Neural cell (in vitro differentiated cells): ENCODE results near the gene RBMS3.

Experiments
- EZH2 ChIP-seq: fragments of 200-600, 300-800 bp; shearing (Covaris generic), sonication (generic); IDR thresholded peaks from 2 replicates; pipeline ENCODE4 v1.6.1; 2014; ENCODE audit warnings: antibody characterized with exemption, low read length, borderline replicate concordance, mild to moderate bottlenecking; ENCODE audit not compliant: insufficient read depth, poor library complexity, severe bottlenecking
- TF ChIP-seq, protein P1 (sequence below): IDR thresholded peaks from 2 replicates; pipeline ENCODE4 v1.6.1; 2012; ENCODE audit warnings: borderline replicate concordance
- TF ChIP-seq, protein P2 (sequence below): fragments of 450-650 bp; IDR thresholded peaks from 2 replicates; pipeline ENCODE4 v1.5.1; 2014; ENCODE audit warnings: antibody characterized with exemption, mild to moderate bottlenecking, moderate library complexity; ENCODE audit not compliant: poor library complexity, severe bottlenecking

- TF ChIP-seq EZH2 = no peak
- TF ChIP-seq, protein P1, sequence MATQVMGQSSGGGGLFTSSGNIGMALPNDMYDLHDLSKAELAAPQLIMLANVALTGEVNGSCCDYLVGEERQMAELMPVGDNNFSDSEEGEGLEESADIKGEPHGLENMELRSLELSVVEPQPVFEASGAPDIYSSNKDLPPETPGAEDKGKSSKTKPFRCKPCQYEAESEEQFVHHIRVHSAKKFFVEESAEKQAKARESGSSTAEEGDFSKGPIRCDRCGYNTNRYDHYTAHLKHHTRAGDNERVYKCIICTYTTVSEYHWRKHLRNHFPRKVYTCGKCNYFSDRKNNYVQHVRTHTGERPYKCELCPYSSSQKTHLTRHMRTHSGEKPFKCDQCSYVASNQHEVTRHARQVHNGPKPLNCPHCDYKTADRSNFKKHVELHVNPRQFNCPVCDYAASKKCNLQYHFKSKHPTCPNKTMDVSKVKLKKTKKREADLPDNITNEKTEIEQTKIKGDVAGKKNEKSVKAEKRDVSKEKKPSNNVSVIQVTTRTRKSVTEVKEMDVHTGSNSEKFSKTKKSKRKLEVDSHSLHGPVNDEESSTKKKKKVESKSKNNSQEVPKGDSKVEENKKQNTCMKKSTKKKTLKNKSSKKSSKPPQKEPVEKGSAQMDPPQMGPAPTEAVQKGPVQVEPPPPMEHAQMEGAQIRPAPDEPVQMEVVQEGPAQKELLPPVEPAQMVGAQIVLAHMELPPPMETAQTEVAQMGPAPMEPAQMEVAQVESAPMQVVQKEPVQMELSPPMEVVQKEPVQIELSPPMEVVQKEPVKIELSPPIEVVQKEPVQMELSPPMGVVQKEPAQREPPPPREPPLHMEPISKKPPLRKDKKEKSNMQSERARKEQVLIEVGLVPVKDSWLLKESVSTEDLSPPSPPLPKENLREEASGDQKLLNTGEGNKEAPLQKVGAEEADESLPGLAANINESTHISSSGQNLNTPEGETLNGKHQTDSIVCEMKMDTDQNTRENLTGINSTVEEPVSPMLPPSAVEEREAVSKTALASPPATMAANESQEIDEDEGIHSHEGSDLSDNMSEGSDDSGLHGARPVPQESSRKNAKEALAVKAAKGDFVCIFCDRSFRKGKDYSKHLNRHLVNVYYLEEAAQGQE = no peak
- TF ChIP-seq, protein P2, sequence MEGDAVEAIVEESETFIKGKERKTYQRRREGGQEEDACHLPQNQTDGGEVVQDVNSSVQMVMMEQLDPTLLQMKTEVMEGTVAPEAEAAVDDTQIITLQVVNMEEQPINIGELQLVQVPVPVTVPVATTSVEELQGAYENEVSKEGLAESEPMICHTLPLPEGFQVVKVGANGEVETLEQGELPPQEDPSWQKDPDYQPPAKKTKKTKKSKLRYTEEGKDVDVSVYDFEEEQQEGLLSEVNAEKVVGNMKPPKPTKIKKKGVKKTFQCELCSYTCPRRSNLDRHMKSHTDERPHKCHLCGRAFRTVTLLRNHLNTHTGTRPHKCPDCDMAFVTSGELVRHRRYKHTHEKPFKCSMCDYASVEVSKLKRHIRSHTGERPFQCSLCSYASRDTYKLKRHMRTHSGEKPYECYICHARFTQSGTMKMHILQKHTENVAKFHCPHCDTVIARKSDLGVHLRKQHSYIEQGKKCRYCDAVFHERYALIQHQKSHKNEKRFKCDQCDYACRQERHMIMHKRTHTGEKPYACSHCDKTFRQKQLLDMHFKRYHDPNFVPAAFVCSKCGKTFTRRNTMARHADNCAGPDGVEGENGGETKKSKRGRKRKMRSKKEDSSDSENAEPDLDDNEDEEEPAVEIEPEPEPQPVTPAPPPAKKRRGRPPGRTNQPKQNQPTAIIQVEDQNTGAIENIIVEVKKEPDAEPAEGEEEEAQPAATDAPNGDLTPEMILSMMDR = no peak
Measured at GRCh38 chr3:29608414-29609327, 327.8 kb downstream of the RBMS3 start.
